Hematopoietic multipotent progenitor cell treated with erythropoietin and hydrocortisone succinate and interleukin-3 and kit ligand, for 17 days (in vitro differentiated cells): ENCODE data around the gene MAP2K6.

Source experiments
- DNase-seq: peaks from one replicate; pipeline ENCODE4 v3.0.0-alpha.2; 2015; ENCODE audit warnings: low spot score

Gene MAP2K6

GRCh38 chr17:69414408-69415274 lies at the start of gene MAP2K6:
Gene MAP2K6 (plus strand): TSS chr17:69414697. CDS start chr17:69414985, 288 bp downstream.
- no peak for DNase-seq

GRCh38 chr17:69367298-69367697 lies 47.2 kb upstream of the MAP2K6 start:
- no peak for DNase-seq

GRCh38 chr17:69373069-69373468 lies 41.4 kb upstream of the MAP2K6 start:
- no peak for DNase-seq

- no peak for DNase-seq
These were observed 39.3 kb upstream of the MAP2K6 start for GRCh38 chr17:69375229-69375628.

GRCh38 chr17:69388822-69389442 lies 25.6 kb upstream of the MAP2K6 start:
- no peak for DNase-seq

GRCh38 chr17:69390795-69391501 lies 23.5 kb upstream of the MAP2K6 start:
- DNase-seq, result no peak

GRCh38 chr17:69401251-69401650 lies 13.2 kb upstream of the MAP2K6 start:
- no peak for DNase-seq

GRCh38 chr17:69402052-69402451 lies 12.4 kb upstream of the MAP2K6 start:
- DNase-seq, result no peak

GRCh38 chr17:69404399-69404798 lies 10.1 kb upstream of the MAP2K6 start:
- DNase-seq, result no peak

GRCh38 chr17:69405096-69405495 lies 9.4 kb upstream of the MAP2K6 start:
- DNase-seq, result no peak

- DNase-seq, result no peak
These were observed 7.6 kb upstream of the MAP2K6 start for GRCh38 chr17:69406941-69407340.

GRCh38 chr17:69407759-69408158 lies 6.7 kb upstream of the MAP2K6 start:
- no peak for DNase-seq

GRCh38 chr17:69410671-69411070 lies 3.8 kb upstream of the MAP2K6 start:
- DNase-seq, result no peak

- DNase-seq, result no peak
These were observed 2.7 kb upstream of the MAP2K6 start for GRCh38 chr17:69411766-69412165.

GRCh38 chr17:69412251-69412671 lies 2.2 kb upstream of the MAP2K6 start:
- DNase-seq, result no peak

GRCh38 chr17:69415431-69415830 lies 934 bp downstream of the MAP2K6 start:
- no peak for DNase-seq

GRCh38 chr17:69417545-69418483 lies 3.3 kb downstream of the MAP2K6 start:
- DNase-seq, result no peak

- no peak for DNase-seq
These were observed 4.0 kb downstream of the MAP2K6 start for GRCh38 chr17:69418535-69418934.

- no peak for DNase-seq
These were observed 9.0 kb downstream of the MAP2K6 start for GRCh38 chr17:69423450-69423849.

GRCh38 chr17:69424287-69425041 lies 10.0 kb downstream of the MAP2K6 start:
- DNase-seq, result no peak

- DNase-seq, result no peak
These were observed 11.5 kb downstream of the MAP2K6 start for GRCh38 chr17:69425978-69426377.
